Measurements from ENCODE around the gene KNCN. TPM values are rescaled to one million over a fixed set of nuclear protein-coding genes. Genes with fewer than 3 reads are reported as not detected.

KNCN gene
- polyA plus RNA-seq, 1 donor from 2014 or later: not detected

DNA sequence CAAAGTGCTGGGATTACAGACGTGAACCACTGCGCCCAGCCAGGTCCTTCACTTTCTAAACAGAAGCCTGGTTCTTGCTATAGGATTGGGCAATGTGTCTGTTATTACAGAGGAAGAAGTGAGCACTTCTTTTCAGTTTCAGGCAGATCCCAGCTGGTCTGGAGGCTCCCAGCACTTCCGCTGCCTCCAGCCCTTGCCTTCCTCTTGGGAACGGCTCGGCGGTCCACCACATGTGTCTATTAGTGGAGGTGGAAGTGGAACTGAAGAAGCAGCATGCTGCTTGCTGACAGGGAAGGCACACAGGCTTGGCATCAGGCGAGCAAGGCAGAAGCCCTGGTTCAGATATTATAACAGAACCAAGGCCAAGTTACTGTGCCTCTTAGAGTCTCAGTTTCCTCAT, 35.6 kb upstream of the KNCN start:
- no peaks in the 10 kb centered on the region for H3K9me3 ChIP-seq (ENCODE audit: low read length)
- no peaks in the 10 kb centered on the region for H3K9me2 ChIP-seq (ENCODE audit: insufficient read depth, low read length)
- no peak overlapping the region for H2AFZ ChIP-seq (ENCODE audit: low read depth, low read length)
- H3F3A ChIP-seq (ENCODE audit: insufficient read depth, low read length, poor library complexity, severe bottlenecking): no peaks in the 10 kb centered on the region
- H3K9ac ChIP-seq (ENCODE audit: low read length): no peak overlapping the region
- H3K4me3 ChIP-seq (ENCODE audit: low read length): no peak overlapping the region
- no peak overlapping the region for H3K4me2 ChIP-seq (ENCODE audit: low read length)
- H3K27me3 ChIP-seq (ENCODE audit: insufficient read depth, low read depth, low read length): no peaks in the 10 kb centered on the region
- no peaks in the 10 kb centered on the region for H3K36me3 ChIP-seq (ENCODE audit: insufficient read depth, low read length)
- TF ChIP-seq, protein P1, sequence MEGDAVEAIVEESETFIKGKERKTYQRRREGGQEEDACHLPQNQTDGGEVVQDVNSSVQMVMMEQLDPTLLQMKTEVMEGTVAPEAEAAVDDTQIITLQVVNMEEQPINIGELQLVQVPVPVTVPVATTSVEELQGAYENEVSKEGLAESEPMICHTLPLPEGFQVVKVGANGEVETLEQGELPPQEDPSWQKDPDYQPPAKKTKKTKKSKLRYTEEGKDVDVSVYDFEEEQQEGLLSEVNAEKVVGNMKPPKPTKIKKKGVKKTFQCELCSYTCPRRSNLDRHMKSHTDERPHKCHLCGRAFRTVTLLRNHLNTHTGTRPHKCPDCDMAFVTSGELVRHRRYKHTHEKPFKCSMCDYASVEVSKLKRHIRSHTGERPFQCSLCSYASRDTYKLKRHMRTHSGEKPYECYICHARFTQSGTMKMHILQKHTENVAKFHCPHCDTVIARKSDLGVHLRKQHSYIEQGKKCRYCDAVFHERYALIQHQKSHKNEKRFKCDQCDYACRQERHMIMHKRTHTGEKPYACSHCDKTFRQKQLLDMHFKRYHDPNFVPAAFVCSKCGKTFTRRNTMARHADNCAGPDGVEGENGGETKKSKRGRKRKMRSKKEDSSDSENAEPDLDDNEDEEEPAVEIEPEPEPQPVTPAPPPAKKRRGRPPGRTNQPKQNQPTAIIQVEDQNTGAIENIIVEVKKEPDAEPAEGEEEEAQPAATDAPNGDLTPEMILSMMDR (IDR thresholded peaks at IDR 0.05; ENCODE audit: poor library complexity, severe bottlenecking): no peak
- TF ChIP-seq EZH2 (IDR thresholded peaks at IDR 0.05; ENCODE audit: borderline replicate concordance, insufficient read depth, low read length, poor library complexity, severe bottlenecking): no peak
- TF ChIP-seq, protein P2, sequence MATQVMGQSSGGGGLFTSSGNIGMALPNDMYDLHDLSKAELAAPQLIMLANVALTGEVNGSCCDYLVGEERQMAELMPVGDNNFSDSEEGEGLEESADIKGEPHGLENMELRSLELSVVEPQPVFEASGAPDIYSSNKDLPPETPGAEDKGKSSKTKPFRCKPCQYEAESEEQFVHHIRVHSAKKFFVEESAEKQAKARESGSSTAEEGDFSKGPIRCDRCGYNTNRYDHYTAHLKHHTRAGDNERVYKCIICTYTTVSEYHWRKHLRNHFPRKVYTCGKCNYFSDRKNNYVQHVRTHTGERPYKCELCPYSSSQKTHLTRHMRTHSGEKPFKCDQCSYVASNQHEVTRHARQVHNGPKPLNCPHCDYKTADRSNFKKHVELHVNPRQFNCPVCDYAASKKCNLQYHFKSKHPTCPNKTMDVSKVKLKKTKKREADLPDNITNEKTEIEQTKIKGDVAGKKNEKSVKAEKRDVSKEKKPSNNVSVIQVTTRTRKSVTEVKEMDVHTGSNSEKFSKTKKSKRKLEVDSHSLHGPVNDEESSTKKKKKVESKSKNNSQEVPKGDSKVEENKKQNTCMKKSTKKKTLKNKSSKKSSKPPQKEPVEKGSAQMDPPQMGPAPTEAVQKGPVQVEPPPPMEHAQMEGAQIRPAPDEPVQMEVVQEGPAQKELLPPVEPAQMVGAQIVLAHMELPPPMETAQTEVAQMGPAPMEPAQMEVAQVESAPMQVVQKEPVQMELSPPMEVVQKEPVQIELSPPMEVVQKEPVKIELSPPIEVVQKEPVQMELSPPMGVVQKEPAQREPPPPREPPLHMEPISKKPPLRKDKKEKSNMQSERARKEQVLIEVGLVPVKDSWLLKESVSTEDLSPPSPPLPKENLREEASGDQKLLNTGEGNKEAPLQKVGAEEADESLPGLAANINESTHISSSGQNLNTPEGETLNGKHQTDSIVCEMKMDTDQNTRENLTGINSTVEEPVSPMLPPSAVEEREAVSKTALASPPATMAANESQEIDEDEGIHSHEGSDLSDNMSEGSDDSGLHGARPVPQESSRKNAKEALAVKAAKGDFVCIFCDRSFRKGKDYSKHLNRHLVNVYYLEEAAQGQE (IDR thresholded peaks at IDR 0.05; ENCODE audit: borderline replicate concordance): no peak
- TF ChIP-seq MXI1 (conservative IDR thresholded peaks at IDR 0.05; ENCODE audit: poor library complexity, severe bottlenecking): no peak
- TF ChIP-seq POLR2AphosphoS5 (IDR thresholded peaks at IDR 0.05): no peak
- TF ChIP-seq RAD21 (conservative IDR thresholded peaks at IDR 0.05): no peak
- no peak for TF ChIP-seq SMC3 (conservative IDR thresholded peaks at IDR 0.05; ENCODE audit: poor library complexity)
- TF ChIP-seq TAF1 (IDR thresholded peaks at IDR 0.05; ENCODE audit: low read depth): no peak
- TF ChIP-seq EP300 (conservative IDR thresholded peaks at IDR 0.05; ENCODE audit: poor library complexity, severe bottlenecking): no peak
- H3K27ac ChIP-seq (ENCODE audit: low read length): no peak overlapping the region
- no peaks in the 10 kb centered on the region for H4K20me1 ChIP-seq (ENCODE audit: insufficient read depth)
- no peaks in the 10 kb centered on the region for H3K79me2 ChIP-seq (replicated peaks; ENCODE audit: insufficient read depth, low read length)

DNA sequence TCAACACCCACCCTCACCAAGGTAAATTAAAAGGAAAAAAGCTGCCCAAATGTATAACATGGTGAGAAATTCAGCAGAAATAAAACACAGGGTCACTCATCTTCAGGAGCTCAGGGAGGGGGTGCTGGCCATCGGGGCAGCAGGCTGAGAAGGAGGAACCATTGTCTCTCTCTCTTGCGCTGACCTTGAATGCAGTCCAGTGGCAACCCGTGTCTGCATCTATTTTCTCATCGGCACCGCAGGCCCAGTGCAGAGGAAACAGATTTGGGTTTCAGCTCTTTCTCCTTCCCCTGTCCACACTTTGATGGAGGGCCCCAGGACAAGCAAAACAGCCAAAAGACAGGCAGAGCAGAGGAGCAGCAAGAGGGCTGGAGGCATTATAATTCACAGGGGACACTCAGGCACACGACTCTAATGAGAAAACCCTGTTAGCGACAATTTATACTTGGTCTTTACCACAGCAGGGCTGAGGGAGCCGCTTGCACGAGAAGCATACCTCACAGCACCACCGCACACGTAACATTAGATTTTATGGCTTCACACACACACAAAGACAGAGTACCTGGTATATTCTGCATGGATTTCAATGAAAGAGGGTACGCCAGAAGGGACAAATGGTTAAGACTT, 34.0 kb upstream of the KNCN start:
- no peak overlapping the region for H3K9ac ChIP-seq (ENCODE audit: low read length)

More for the DNA sequence above, 34.0 kb upstream of the KNCN start:
- H4K20me1 ChIP-seq (ENCODE audit: insufficient read depth): no peaks in the 10 kb centered on the region
- no peaks in the 10 kb centered on the region for H3F3A ChIP-seq (ENCODE audit: insufficient read depth, low read length, poor library complexity, severe bottlenecking)
- no peaks in the 10 kb centered on the region for H3K27me3 ChIP-seq (ENCODE audit: insufficient read depth, low read depth, low read length)
- no peak overlapping the region for H3K27ac ChIP-seq (ENCODE audit: low read length)
- no peaks in the 10 kb centered on the region for H3K36me3 ChIP-seq (ENCODE audit: insufficient read depth, low read length)
- H3K9me3 ChIP-seq (ENCODE audit: low read length): no peaks in the 10 kb centered on the region
- no peak overlapping the region for H3K4me3 ChIP-seq (ENCODE audit: low read length)
- H3K79me2 ChIP-seq (replicated peaks; ENCODE audit: insufficient read depth, low read length): no peaks in the 10 kb centered on the region
- H2AFZ ChIP-seq (ENCODE audit: low read depth, low read length): no peak overlapping the region
- no peak for TF ChIP-seq MXI1 (conservative IDR thresholded peaks at IDR 0.05; ENCODE audit: poor library complexity, severe bottlenecking)
- TF ChIP-seq EP300 (conservative IDR thresholded peaks at IDR 0.05; ENCODE audit: poor library complexity, severe bottlenecking): no peak
- TF ChIP-seq, protein P2 (IDR thresholded peaks at IDR 0.05; ENCODE audit: borderline replicate concordance): no peak
- no peak for TF ChIP-seq SMC3 (conservative IDR thresholded peaks at IDR 0.05; ENCODE audit: poor library complexity)
- no peak for TF ChIP-seq RAD21 (conservative IDR thresholded peaks at IDR 0.05)
- TF ChIP-seq TAF1 (IDR thresholded peaks at IDR 0.05; ENCODE audit: low read depth): no peak
- TF ChIP-seq EZH2 (IDR thresholded peaks at IDR 0.05; ENCODE audit: borderline replicate concordance, insufficient read depth, low read length, poor library complexity, severe bottlenecking): no peak
- TF ChIP-seq POLR2AphosphoS5 (IDR thresholded peaks at IDR 0.05): no peak
- TF ChIP-seq, protein P1 (IDR thresholded peaks at IDR 0.05; ENCODE audit: poor library complexity, severe bottlenecking): no peak
- no peak overlapping the region for H3K4me2 ChIP-seq (ENCODE audit: low read length)
- H3K9me2 ChIP-seq (ENCODE audit: insufficient read depth, low read length): no peaks in the 10 kb centered on the region
